Measurements from ENCODE around the gene GALNT10. TPM values are rescaled to one million over a fixed set of nuclear protein-coding genes. Genes with fewer than 3 reads are reported as not detected.

Gene GALNT10
- total and polyA plus RNA-seq, 2 experiments from 2014 or later: 43.0 to 45.9 TPM

GRCh38 chr5:154466671-154467070 is 276.1 kb downstream of the GALNT10 start:
- WGBS (ENCODE audit: low lambda C conversion rate, missing lambda C conversion rate): 81% methylated on average over 5 of the region's 5 CpGs
- Histone ChIP-seq H3K27me3 (peaks cover 16% of the 10 kb centered on the region), H3K4me2 (no peak overlapping the region), H3K79me2 (no peaks in the 10 kb centered on the region), H2AFZ (no peak overlapping the region), H3K9me3 (ENCODE audit: low read depth) (no peaks in the 10 kb centered on the region), H3K4me3 (no peak overlapping the region), H4K20me1 (ENCODE audit: insufficient read depth, poor library complexity, severe bottlenecking) (no peaks in the 10 kb centered on the region), H3K27ac (no peak overlapping the region), H3K4me1 (ENCODE audit: insufficient read depth) (no peaks in the 10 kb centered on the region), H3K36me3 (replicated peaks; ENCODE audit: insufficient read depth, low read depth) (no peaks in the 10 kb centered on the region), H3K9me2 (replicated peaks; ENCODE audit: insufficient read depth) (no peaks in the 10 kb centered on the region)
- DNase-seq (ENCODE audit: low spot score): no peak
- no peak for TF ChIP-seq EZH2phosphoT487 (IDR thresholded peaks at IDR 0.05; ENCODE audit: low read depth, severe bottlenecking, unreplicated experiment)
- TF ChIP-seq CTCF (IDR thresholded peaks at IDR 0.05; ENCODE audit: poor library complexity): no peak
- TF ChIP-seq EZH2 (IDR thresholded peaks at IDR 0.05; ENCODE audit: borderline replicate concordance): no peak

GRCh38 chr5:154467655-154468354 is 277.3 kb downstream of the GALNT10 start:
- H4K20me1 ChIP-seq (ENCODE audit: insufficient read depth, poor library complexity, severe bottlenecking): no peaks in the 10 kb centered on the region
- TF ChIP-seq CTCF (IDR thresholded peaks at IDR 0.05; ENCODE audit: poor library complexity): peak; percentile 87
- no peak for TF ChIP-seq EZH2phosphoT487 (IDR thresholded peaks at IDR 0.05; ENCODE audit: low read depth, severe bottlenecking, unreplicated experiment)
- TF ChIP-seq EZH2 (IDR thresholded peaks at IDR 0.05; ENCODE audit: borderline replicate concordance): no peak
- H3K36me3 ChIP-seq (replicated peaks; ENCODE audit: insufficient read depth, low read depth): no peaks in the 10 kb centered on the region
- WGBS (ENCODE audit: low lambda C conversion rate, missing lambda C conversion rate): 40% methylated on average over 18 of the region's 18 CpGs
- no peaks in the 10 kb centered on the region for H3K4me1 ChIP-seq (ENCODE audit: insufficient read depth)
- no peak overlapping the region for H2AFZ ChIP-seq
- no peaks in the 10 kb centered on the region for H3K9me3 ChIP-seq (ENCODE audit: low read depth)
- H3K27ac ChIP-seq: no peak overlapping the region
- no peak overlapping the region for H3K4me2 ChIP-seq
- no peaks in the 10 kb centered on the region for H3K9me2 ChIP-seq (replicated peaks; ENCODE audit: insufficient read depth)
- peak; percentile 90 for DNase-seq (ENCODE audit: low spot score)
- no peak overlapping the region for H3K4me3 ChIP-seq
- H3K27me3 ChIP-seq: peaks cover 28% of the 10 kb centered on the region
- no peaks in the 10 kb centered on the region for H3K79me2 ChIP-seq

- Histone ChIP-seq H3K9me3 (ENCODE audit: low read depth) (no peaks in the 10 kb centered on the region), H3K4me3 (no peak overlapping the region), H4K20me1 (ENCODE audit: insufficient read depth, poor library complexity, severe bottlenecking) (peaks cover 3% of the 10 kb centered on the region), H3K27ac (peak overlapping the region; percentile 17), H3K27me3 (peaks cover 51% of the 10 kb centered on the region), H3K79me2 (peaks cover 3% of the 10 kb centered on the region), H3K4me1 (ENCODE audit: insufficient read depth) (peaks cover 9% of the 10 kb centered on the region), H2AFZ (no peak overlapping the region), H3K9me2 (replicated peaks; ENCODE audit: insufficient read depth) (no peaks in the 10 kb centered on the region), H3K36me3 (replicated peaks; ENCODE audit: insufficient read depth, low read depth) (no peaks in the 10 kb centered on the region), H3K4me2 (peak overlapping the region; percentile 59)
- 36% methylated on average over 2 of the region's 2 CpGs for WGBS (ENCODE audit: low lambda C conversion rate, missing lambda C conversion rate)
- no peak for TF ChIP-seq EZH2phosphoT487 (IDR thresholded peaks at IDR 0.05; ENCODE audit: low read depth, severe bottlenecking, unreplicated experiment)
- no peak for TF ChIP-seq EZH2 (IDR thresholded peaks at IDR 0.05; ENCODE audit: borderline replicate concordance)
- TF ChIP-seq CTCF (IDR thresholded peaks at IDR 0.05; ENCODE audit: poor library complexity): no peak
- DNase-seq (ENCODE audit: low spot score): no peak
These were observed 279.6 kb downstream of the GALNT10 start for GRCh38 chr5:154470137-154470536.

MicroRNAs encoded within 50 kb of the gene (microRNA counts, 767-probe panel; counts per million panel counts)
- microRNA hsa-miR-1294: not detected

Small RNA genes within 50 kb of the gene (microRNA-seq; reads per million reads assigned to microRNA genes)
- 16.5 reads per million, percentile 35 among the genes with 10 or more reads in this experiment for gene MIR1294

Small RNA genes within 50 kb of the gene (small RNA-seq; reads per million reads assigned to genes)
- gene MIR1294 (0.19 reads per million), gene RN7SL655P (not detected)

Other genes starting within 250 kb of the GALNT10 start
- gene FAM114A2, start 151.8 kb upstream of the GALNT10 start, total RNA-seq: 19.7 and 22.8 TPM in 2 replicates
- gene FAM114A2, start 151.8 kb upstream of the GALNT10 start, polyA plus RNA-seq: 12.0 and 13.0 TPM in 2 replicates
- gene MFAP3, start 151.8 kb upstream of the GALNT10 start, total RNA-seq: 65.4 and 82.2 TPM in 2 replicates
- 12.3 and 14.4 TPM in 2 replicates for gene MFAP3, start 151.8 kb upstream of the GALNT10 start, polyA plus RNA-seq